Measurements from ENCODE around the gene TRPC3. TPM values are rescaled to one million over a fixed set of nuclear protein-coding genes. Genes with fewer than 3 reads are reported as not detected.
A peak's percentile ranks its signal among the peaks of the same experiment; 100 is the strongest.

Gene TRPC3
- total RNA-seq, 2 donors from 2014 or later = 0.26 TPM; not detected in 1

GRCh38 chr4:121875652-121876051 is 76.2 kb downstream of the TRPC3 start:
- Histone ChIP-seq H3K9me3 (no peaks in the 10 kb centered on the region), H3K4me1 (peaks cover 4% of the 10 kb centered on the region), H3K27ac (no peak overlapping the region), H3K27me3 (no peaks in the 10 kb centered on the region), H3K36me3 (replicated peaks in 1 of 2; ENCODE audit: insufficient read depth in 1 of 2, low read depth in 2 of 2) (no peaks in the 10 kb centered on the region), H3K4me3 (no peak overlapping the region)
- 64 to 82% methylated on average over 2 of the region's 2 CpGs for WGBS, 2 donors
- no peak for TF ChIP-seq POLR2A (IDR thresholded peaks at IDR 0.05)
- no peak for TF ChIP-seq CTCF (IDR thresholded peaks at IDR 0.05)
- ATAC-seq (no peak), DNase-seq (no peak)
- intact Hi-C loops (cut with DNase I) = no loop called here

- ATAC-seq = no peak
- TF ChIP-seq CTCF (IDR thresholded peaks at IDR 0.05) = no peak
- Histone ChIP-seq H3K36me3 (replicated peaks in 1 of 2; ENCODE audit: insufficient read depth in 1 of 2, low read depth in 2 of 2) (no peaks in the 10 kb centered on the region), H3K4me1 (peaks cover 12% of the 10 kb centered on the region), H3K27ac (no peak overlapping the region), H3K27me3 (no peaks in the 10 kb centered on the region), H3K9me3 (no peaks in the 10 kb centered on the region), H3K4me3 (no peak overlapping the region)
- 56 to 64% methylated on average over 3 of the region's 3 CpGs for WGBS, 2 donors
- intact Hi-C loops (cut with DNase I) = no loop called here
- no peak for DNase-seq
Observed at GRCh38 chr4:121873604-121874003, 78.3 kb downstream of the TRPC3 start.

DNA sequence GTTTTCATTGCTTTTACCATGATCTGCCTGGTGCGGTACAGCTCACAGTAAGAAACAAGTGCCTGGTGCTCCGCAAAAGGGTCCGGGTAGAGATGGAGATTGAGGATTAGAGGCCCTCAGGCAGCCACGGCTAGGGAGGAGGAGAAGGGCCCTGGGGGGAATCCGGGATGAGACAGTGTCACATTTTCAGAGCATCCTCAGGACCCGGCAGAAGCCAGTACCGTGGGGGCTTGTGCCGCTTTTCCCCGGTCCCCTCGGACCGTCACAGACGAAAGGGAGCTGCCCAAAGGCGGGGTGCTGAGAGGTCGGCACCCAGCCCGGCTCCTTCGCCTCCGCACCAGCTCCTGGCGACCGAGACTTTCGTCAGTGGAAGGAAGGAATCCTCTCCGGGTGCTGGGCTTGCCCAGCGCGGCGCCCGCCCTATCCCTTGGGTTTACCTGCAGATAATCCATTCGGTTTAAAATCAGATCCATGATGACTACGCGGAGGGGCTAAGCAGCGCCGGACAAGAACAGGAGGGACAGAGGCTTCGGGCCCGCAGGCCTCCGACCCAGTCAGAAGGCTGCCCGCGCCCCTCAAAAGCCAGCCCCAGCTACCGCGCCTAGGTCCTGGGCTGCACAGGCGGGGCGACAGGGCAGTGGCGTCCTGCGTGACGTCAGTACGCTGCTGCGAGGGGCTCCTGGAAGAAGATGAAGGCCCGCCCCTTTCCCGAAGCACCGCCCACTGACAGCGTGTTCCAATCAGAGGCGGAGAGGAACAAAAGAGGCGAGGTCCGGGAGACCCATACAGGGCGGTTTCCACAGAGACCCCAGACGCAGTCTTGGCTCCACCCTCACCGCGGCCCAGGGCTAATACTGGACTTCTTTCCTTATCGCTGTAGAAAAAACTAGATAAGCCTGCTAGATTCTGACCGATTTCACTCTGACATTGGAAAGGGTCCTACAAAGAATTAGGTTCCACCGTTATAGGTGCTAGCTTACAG is 81.7 kb downstream of the TRPC3 start, which contains the start of gene BBS7:
Gene BBS7, minus strand, starts transcription at position 634 of the 982 bp plus-strand sequence. Its CDS starts 161 bp downstream, at position 473.
- peak within 1 kb of the TSS; percentile 44 to 86 (median 74) for H3K27ac ChIP-seq
- H3K4me1 ChIP-seq = peaks cover 12% of the 10 kb centered on the region
- DNase-seq (peak; percentile 96 to 99 (median 97)), ATAC-seq (peak; percentile 98)
- no peaks in the 10 kb centered on the region for H3K36me3 ChIP-seq (replicated peaks in 1 of 2; ENCODE audit: insufficient read depth in 1 of 2, low read depth in 2 of 2)
- H3K27me3 ChIP-seq = no peaks in the 10 kb centered on the region
- H3K4me3 ChIP-seq = peak within 1 kb of the TSS; percentile 0 to 69
- 0 to 2% methylated on average over 17 to 58 of the region's 58 CpGs for WGBS, 2 donors
- intact Hi-C loops (cut with DNase I) = no loop called here
- H3K9me3 ChIP-seq = no peaks in the 10 kb centered on the region
- peak in 2 of 3 donors; percentile 62 to 63 for TF ChIP-seq POLR2A (IDR thresholded peaks at IDR 0.05)
- no peak for TF ChIP-seq CTCF (IDR thresholded peaks at IDR 0.05)

- Histone ChIP-seq H3K4me1 (no peaks in the 10 kb centered on the region), H3K27ac (no peak overlapping the region), H3K9me3 (no peaks in the 10 kb centered on the region), H3K36me3 (replicated peaks in 1 of 2; ENCODE audit: insufficient read depth in 1 of 2, low read depth in 2 of 2) (peaks cover 0 to 6% of the 10 kb centered on the region in 2 donors), H3K4me3 (no peak overlapping the region), H3K27me3 (peaks cover 0 to 3% of the 10 kb centered on the region in 2 donors)
- ATAC-seq (no peak), DNase-seq (no peak)
- no peak for TF ChIP-seq POLR2A (IDR thresholded peaks at IDR 0.05)
- no peak for TF ChIP-seq CTCF (IDR thresholded peaks at IDR 0.05)
- intact Hi-C loops (cut with DNase I) = no loop called here
- WGBS, 2 donors = 74 to 81% methylated on average over 7 of the region's 7 CpGs
Observed at GRCh38 chr4:121863799-121864198, 88.1 kb downstream of the TRPC3 start.
